VCaP (cell line): ENCODE measurements around the gene LPGAT1.

Experiments
- H3K27ac ChIP-seq: fragments of 450-650 bp; 2 replicates; pipeline ENCODE4 v1.5.1; 2017
- TF ChIP-seq, protein P1 (sequence below): fragments of 450-650 bp; conservative IDR thresholded peaks from 2 replicates; pipeline ENCODE4 v1.5.1; 2017; ENCODE audit warnings: mild to moderate bottlenecking, moderate library complexity

LPGAT1 gene

DNA sequence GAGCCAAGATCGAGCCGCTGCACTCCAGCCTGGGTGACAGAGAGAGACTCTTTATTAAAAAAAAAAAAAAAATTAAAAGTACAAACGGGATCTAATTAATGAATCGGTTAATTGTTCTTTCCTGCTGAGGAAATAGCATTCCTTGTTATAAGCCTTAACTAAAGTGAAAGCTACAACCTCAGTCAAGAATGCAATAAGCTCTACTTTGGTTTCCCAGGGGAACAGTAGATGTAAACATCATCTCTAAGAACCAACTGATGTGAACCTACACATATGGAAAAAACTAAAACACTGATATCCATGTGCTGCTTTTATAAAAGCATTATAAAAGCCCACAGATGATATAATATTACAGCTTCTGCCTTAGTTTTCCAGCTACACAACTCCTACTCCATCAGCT is 41.9 kb downstream of the LPGAT1 start:
- TF ChIP-seq, protein P1, sequence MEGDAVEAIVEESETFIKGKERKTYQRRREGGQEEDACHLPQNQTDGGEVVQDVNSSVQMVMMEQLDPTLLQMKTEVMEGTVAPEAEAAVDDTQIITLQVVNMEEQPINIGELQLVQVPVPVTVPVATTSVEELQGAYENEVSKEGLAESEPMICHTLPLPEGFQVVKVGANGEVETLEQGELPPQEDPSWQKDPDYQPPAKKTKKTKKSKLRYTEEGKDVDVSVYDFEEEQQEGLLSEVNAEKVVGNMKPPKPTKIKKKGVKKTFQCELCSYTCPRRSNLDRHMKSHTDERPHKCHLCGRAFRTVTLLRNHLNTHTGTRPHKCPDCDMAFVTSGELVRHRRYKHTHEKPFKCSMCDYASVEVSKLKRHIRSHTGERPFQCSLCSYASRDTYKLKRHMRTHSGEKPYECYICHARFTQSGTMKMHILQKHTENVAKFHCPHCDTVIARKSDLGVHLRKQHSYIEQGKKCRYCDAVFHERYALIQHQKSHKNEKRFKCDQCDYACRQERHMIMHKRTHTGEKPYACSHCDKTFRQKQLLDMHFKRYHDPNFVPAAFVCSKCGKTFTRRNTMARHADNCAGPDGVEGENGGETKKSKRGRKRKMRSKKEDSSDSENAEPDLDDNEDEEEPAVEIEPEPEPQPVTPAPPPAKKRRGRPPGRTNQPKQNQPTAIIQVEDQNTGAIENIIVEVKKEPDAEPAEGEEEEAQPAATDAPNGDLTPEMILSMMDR: no peak
- no peak overlapping the region for H3K27ac ChIP-seq

- TF ChIP-seq, protein P1: no peak
- no peak overlapping the region for H3K27ac ChIP-seq
These were observed 46.7 kb downstream of the LPGAT1 start for GRCh38 chr1:211783897-211784296.

DNA sequence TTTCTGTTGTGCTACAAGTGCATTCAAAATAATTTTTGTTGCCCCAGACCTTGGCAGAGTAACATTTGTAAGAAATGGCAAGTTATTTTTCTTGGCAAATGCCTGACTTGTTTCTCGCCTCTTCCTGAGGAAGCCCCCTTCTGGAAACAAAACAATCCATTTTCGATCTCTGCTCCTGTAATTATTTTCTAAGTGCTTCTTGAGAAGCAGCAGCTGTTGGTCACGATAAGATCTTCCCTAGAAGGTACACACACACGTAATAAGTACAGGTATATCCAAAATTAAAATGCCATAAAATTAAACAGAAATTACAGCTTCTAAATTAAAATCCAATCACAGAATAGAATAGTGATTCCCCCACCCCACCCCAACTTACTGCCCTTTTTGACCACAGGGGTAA is 47.3 kb downstream of the LPGAT1 start:
- TF ChIP-seq, protein P1: no peak

DNA sequence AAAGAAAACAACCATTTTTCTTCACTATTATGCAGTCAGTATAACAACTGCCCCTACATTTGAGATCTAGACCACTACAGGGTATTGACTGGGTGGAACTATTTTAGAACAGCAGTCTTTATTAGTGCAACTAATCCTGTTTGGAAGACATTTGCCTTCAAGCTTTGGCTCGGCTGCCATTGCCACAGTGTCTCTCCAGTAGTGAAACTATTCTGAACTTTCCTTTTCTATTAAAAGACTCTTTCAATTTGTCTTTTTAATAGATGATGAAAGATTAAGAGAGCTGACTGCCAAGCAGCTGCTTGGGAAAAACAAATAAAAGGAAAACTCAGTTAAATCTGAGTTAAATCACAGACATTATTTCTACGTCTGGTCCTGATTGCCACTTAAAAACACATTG is 49.3 kb downstream of the LPGAT1 start:
- TF ChIP-seq, protein P1: no peak
- no peak overlapping the region for H3K27ac ChIP-seq

More for the DNA sequence above, 47.3 kb downstream of the LPGAT1 start:
- no peak overlapping the region for H3K27ac ChIP-seq

GRCh38 chr1:211775170-211775569 is 55.4 kb downstream of the LPGAT1 start:
- TF ChIP-seq, protein P1: no peak

GRCh38 chr1:211764701-211765100 is 65.9 kb downstream of the LPGAT1 start:
- TF ChIP-seq, protein P1: no peak
- no peak overlapping the region for H3K27ac ChIP-seq

More at GRCh38 chr1:211775170-211775569, 55.4 kb downstream of the LPGAT1 start:
- H3K27ac ChIP-seq: no peak overlapping the region

GRCh38 chr1:211762206-211762605 is 68.4 kb downstream of the LPGAT1 start:
- TF ChIP-seq, protein P1: no peak
- H3K27ac ChIP-seq: no peak overlapping the region
